BLaER1 treated with 17β-estradiol and CSF1 and Interleukin-3, amounts not matched to agents 10 nM and 100 nM (cell line): ENCODE results near the gene CEP350.
"Not testable (repeated sequence)": the region's sequence is repeated elsewhere in the genome, so short reads cannot be mapped to it uniquely, and the experiment has no call there.

Source experiments
- H3K27ac ChIP-seq, 11 experiments: shearing (Covaris generic); formaldehyde crosslinking; 2 replicates each; pipeline ENCODE4 v1.8.1; 2022
- H3K27me3 ChIP-seq, 11 experiments: shearing (Covaris generic); formaldehyde crosslinking; 2 replicates each; pipeline ENCODE4 v1.8.1; 2022
- H3K36me3 ChIP-seq, 11 experiments: shearing (Covaris generic); formaldehyde crosslinking; 2 replicates each; pipeline ENCODE4 v1.8.1; 2022
- H3K4me1 ChIP-seq, 10 experiments: shearing (Covaris generic); formaldehyde crosslinking; 2 replicates each; pipeline ENCODE4 v1.8.1; 2022
- H3K4me2 ChIP-seq, 11 experiments: shearing (Covaris generic); formaldehyde crosslinking; 2 replicates each; pipeline ENCODE4 v1.8.1; 2022
- H3K4me3 ChIP-seq, 10 experiments: shearing (Covaris generic); formaldehyde crosslinking; 2 replicates each; pipeline ENCODE4 v1.8.1; 2022
- H3K9ac ChIP-seq, 11 experiments: shearing (Covaris generic); formaldehyde crosslinking; 2 replicates each; pipeline ENCODE4 v1.8.1; 2022
- H3K9me3 ChIP-seq, 11 experiments: shearing (Covaris generic); formaldehyde crosslinking; replicated peaks in 1 of 11; 2 replicates each; pipeline ENCODE4 v1.8.1; 2022
- H4K20me1 ChIP-seq, 11 experiments: shearing (Covaris generic); formaldehyde crosslinking; 2 replicates each; pipeline ENCODE4 v1.8.1; 2022
- Cebpa-rat ChIP-seq, 11 experiments: shearing (Covaris generic); IDR thresholded peaks; 2 replicates each; pipeline ENCODE4 v1.8.1; 2022

Gene CEP350

GRCh38 chr1:179995576-179995975, 41.0 kb downstream of the CEP350 start:
- Histone ChIP-seq H3K27ac (no peak overlapping the region), H3K27me3 (no peaks in the 10 kb centered on the region), H4K20me1 (peaks cover 0 to 16% (median 0%) of the 10 kb centered on the region in 11 experiments; a peak in 3 of 22 replicates), H3K9ac (no peak overlapping the region), H3K9me3 (no peaks in the 10 kb centered on the region), H3K36me3 (peaks cover 61 to 100% (median 84%) of the 10 kb centered on the region in 11 experiments), H3K4me3 (no peak overlapping the region), H3K4me1 (peaks cover 0 to 30% (median 0%) of the 10 kb centered on the region in 10 experiments; a peak in 5 of 20 replicates), H3K4me2 (no peak overlapping the region)
- no peak for TF ChIP-seq Cebpa-rat (IDR thresholded peaks at IDR 0.05)

GRCh38 chr1:179996099-179996498, 41.5 kb downstream of the CEP350 start:
- Histone ChIP-seq H3K4me1 (peaks cover 0 to 32% (median 0%) of the 10 kb centered on the region in 10 experiments; a peak in 5 of 20 replicates), H3K9ac (no peak overlapping the region), H3K9me3 (no peaks in the 10 kb centered on the region), H4K20me1 (peaks cover 0 to 17% (median 0%) of the 10 kb centered on the region in 11 experiments; a peak in 3 of 22 replicates), H3K36me3 (peaks cover 60 to 99% (median 83%) of the 10 kb centered on the region in 11 experiments), H3K4me2 (no peak overlapping the region), H3K27ac (no peak overlapping the region), H3K4me3 (no peak overlapping the region), H3K27me3 (no peaks in the 10 kb centered on the region)
- TF ChIP-seq Cebpa-rat (IDR thresholded peaks at IDR 0.05) = no peak

- Histone ChIP-seq H4K20me1 (peaks cover 0 to 22% (median 0%) of the 10 kb centered on the region in 11 experiments; a peak in 4 of 22 replicates), H3K4me3 (no peak overlapping the region), H3K27me3 (no peaks in the 10 kb centered on the region), H3K9ac (no peak overlapping the region), H3K27ac (0 out of 22 replicates have a peak overlapping the region, but pooled peaks of 1 of the 11 experiments have one; percentile 11), H3K4me1 (peaks cover 7 to 48% (median 18%) of the 10 kb centered on the region in 10 experiments; a peak in 17 of 20 replicates), H3K9me3 (peaks cover 0 to 3% (median 0%) of the 10 kb centered on the region in 11 experiments; a peak in 2 of 22 replicates), H3K4me2 (peak overlapping the region in 3 of 11 experiments; percentile 7 to 64 (median 46); a peak in 4 of 22 replicates), H3K36me3 (peaks cover 58 to 99% (median 81%) of the 10 kb centered on the region in 11 experiments)
- no peak for TF ChIP-seq Cebpa-rat (IDR thresholded peaks at IDR 0.05)
These were observed 46.0 kb downstream of the CEP350 start for GRCh38 chr1:180000575-180000974.

- Histone ChIP-seq H3K27me3 (no peaks in the 10 kb centered on the region), H3K9ac (no peak overlapping the region), H3K4me1 (peaks cover 7 to 47% (median 18%) of the 10 kb centered on the region in 10 experiments; a peak in 17 of 20 replicates), H3K9me3 (peaks cover 9 to 19% (median 10%) of the 10 kb centered on the region in 11 experiments), H3K36me3 (peaks cover 63 to 99% (median 82%) of the 10 kb centered on the region in 11 experiments), H3K27ac (no peak overlapping the region), H3K4me3 (no peak overlapping the region), H3K4me2 (peak overlapping the region in 8 of 11 experiments; percentile 12 to 42 (median 20); a peak in 6 of 22 replicates), H4K20me1 (peaks cover 0 to 22% (median 0%) of the 10 kb centered on the region in 11 experiments; a peak in 4 of 22 replicates)
- TF ChIP-seq Cebpa-rat (IDR thresholded peaks at IDR 0.05) = no peak
These were observed 47.8 kb downstream of the CEP350 start for GRCh38 chr1:180002437-180002836.

DNA sequence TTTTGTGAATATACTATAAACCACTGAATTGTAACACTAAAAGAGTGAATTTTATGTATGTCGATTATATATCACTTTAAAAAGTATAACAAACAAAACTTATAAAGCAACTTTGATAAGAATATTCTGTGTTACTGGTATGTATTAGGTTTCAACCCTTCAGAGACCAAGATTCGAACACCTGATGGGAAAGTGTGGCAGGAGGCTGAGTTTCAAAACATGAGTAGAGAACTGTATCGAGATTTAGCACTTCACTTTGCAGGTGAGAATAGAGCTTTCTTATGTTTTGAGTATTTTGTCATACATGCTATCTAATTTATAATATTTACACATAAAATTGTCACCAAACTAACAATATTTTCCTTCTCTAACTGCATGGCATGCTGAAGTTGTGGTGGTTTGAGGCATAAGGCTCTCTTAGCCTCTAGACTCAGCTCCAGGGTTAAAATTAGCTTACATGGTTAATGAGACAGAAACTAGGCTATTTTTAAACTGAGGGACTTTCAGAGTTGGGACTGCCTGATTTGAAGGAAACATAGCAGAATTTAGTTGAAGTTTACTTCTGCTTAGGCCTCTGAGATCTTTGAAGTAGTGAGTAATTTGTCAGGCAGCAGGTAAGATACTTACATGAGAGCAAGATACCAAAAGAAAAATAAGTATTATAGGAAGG, 48.6 kb downstream of the CEP350 start:
- peaks cover 65 to 99% (median 81%) of the 10 kb centered on the region in 11 experiments for H3K36me3 ChIP-seq
- no peak for TF ChIP-seq Cebpa-rat (IDR thresholded peaks at IDR 0.05)
- H3K4me3 ChIP-seq = no peak overlapping the region
- peak overlapping the region in 8 of 11 experiments; percentile 3 to 42 (median 22); a peak in 12 of 22 replicates for H3K4me2 ChIP-seq
- H4K20me1 ChIP-seq = peaks cover 0 to 22% (median 0%) of the 10 kb centered on the region in 11 experiments; a peak in 4 of 22 replicates
- no peak overlapping the region for H3K27ac ChIP-seq
- peaks cover 7 to 47% (median 18%) of the 10 kb centered on the region in 10 experiments; a peak in 17 of 20 replicates for H3K4me1 ChIP-seq
- H3K9me3 ChIP-seq = peaks cover 9 to 19% (median 10%) of the 10 kb centered on the region in 11 experiments
- H3K9ac ChIP-seq = no peak overlapping the region
- no peaks in the 10 kb centered on the region for H3K27me3 ChIP-seq

DNA sequence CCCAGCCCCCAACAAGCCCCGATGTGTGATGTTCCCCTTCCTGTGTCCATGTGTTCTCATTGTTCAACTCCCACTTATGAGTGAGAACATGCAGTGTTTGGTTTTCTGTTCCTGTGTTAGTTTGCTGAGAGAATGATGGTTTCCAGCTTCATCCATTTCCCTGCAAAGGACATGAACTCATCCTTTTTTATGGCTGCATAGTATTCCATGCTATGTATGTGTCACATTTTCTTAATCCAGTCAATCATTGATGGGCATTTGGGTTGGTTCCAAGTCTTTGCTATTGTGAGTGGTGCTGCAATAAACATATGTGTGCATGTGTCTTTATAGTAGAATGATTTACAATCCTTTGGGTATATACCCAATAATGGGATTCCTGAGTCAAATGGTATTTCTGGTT, 52.2 kb downstream of the CEP350 start:
- H3K27me3 ChIP-seq, H3K4me3 ChIP-seq, H3K4me2 ChIP-seq, H3K27ac ChIP-seq, H3K9ac ChIP-seq: not testable (repeated sequence)
- Histone ChIP-seq H3K9me3 (peaks cover 9 to 19% (median 10%) of the 10 kb centered on the region in 11 experiments), H4K20me1 (peaks cover 0 to 29% (median 0%) of the 10 kb centered on the region in 11 experiments; a peak in 4 of 22 replicates), H3K4me1 (peaks cover 7 to 20% (median 18%) of the 10 kb centered on the region in 10 experiments; a peak in 16 of 20 replicates), H3K36me3 (peaks cover 64 to 96% (median 78%) of the 10 kb centered on the region in 11 experiments)

DNA sequence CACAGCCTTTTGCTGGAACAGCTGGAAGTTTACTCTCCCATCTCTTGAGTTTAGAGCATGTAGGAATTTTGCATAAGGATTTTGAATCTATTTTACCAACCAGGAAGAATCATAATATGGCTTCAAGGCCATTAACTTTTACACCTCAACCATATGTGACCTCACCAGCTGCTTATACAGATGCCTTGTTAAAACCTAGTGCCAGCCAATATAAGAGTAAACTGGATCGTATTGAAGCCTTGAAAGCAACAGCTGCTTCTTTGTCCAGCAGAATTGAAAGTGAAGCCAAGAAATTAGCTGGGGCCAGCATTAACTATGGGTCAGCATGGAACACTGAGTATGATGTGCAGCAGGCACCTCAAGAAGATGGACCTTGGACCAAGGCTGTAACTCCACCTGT, 65.4 kb downstream of the CEP350 start:
- no peaks in the 10 kb centered on the region for H3K27me3 ChIP-seq
- H3K9ac ChIP-seq = no peak overlapping the region
- no peaks in the 10 kb centered on the region for H3K9me3 ChIP-seq
- H3K4me1 ChIP-seq = no peaks in the 10 kb centered on the region
- no peak overlapping the region for H3K4me2 ChIP-seq
- no peak overlapping the region for H3K27ac ChIP-seq
- TF ChIP-seq Cebpa-rat (IDR thresholded peaks at IDR 0.05) = no peak
- H3K36me3 ChIP-seq = peaks cover 83 to 98% (median 93%) of the 10 kb centered on the region in 11 experiments
- peaks cover 0 to 5% (median 0%) of the 10 kb centered on the region in 11 experiments; a peak in 1 of 22 replicates for H4K20me1 ChIP-seq
- no peak overlapping the region for H3K4me3 ChIP-seq

- H3K4me2 ChIP-seq = no peak overlapping the region
- H3K9ac ChIP-seq = no peak overlapping the region
- H3K9me3 ChIP-seq = no peaks in the 10 kb centered on the region
- no peak overlapping the region for H3K4me3 ChIP-seq
- H3K27me3 ChIP-seq = no peaks in the 10 kb centered on the region
- H3K4me1 ChIP-seq = no peaks in the 10 kb centered on the region
- peaks cover 0 to 13% (median 0%) of the 10 kb centered on the region in 11 experiments; a peak in 3 of 22 replicates for H4K20me1 ChIP-seq
- no peak overlapping the region for H3K27ac ChIP-seq
- no peak for TF ChIP-seq Cebpa-rat (IDR thresholded peaks at IDR 0.05)
- peaks cover 64 to 87% (median 82%) of the 10 kb centered on the region in 11 experiments for H3K36me3 ChIP-seq
These were observed 71.9 kb downstream of the CEP350 start for GRCh38 chr1:180026556-180026955.

- no peak overlapping the region for H3K4me3 ChIP-seq
- TF ChIP-seq Cebpa-rat (IDR thresholded peaks at IDR 0.05) = no peak
- no peak overlapping the region for H3K27ac ChIP-seq
- H3K9ac ChIP-seq = no peak overlapping the region
- H3K36me3 ChIP-seq = peaks cover 58 to 88% (median 75%) of the 10 kb centered on the region in 11 experiments
- H3K27me3 ChIP-seq = no peaks in the 10 kb centered on the region
- peaks cover 0 to 15% (median 0%) of the 10 kb centered on the region in 11 experiments; a peak in 3 of 22 replicates for H4K20me1 ChIP-seq
- H3K9me3 ChIP-seq = no peaks in the 10 kb centered on the region
- no peaks in the 10 kb centered on the region for H3K4me1 ChIP-seq
- no peak overlapping the region for H3K4me2 ChIP-seq
These were observed 73.4 kb downstream of the CEP350 start for GRCh38 chr1:180027949-180028445.
